Thyroid gland (tissue), 4 donors: Measurements from ENCODE around the gene TMEM201.

ENCODE experiments used
- CTCF ChIP-seq, 6 experiments: fragments of 200-600 bp in 3 of 6; fragments of 450-650 bp in 3 of 6; sonication (generic) in 3 of 6; IDR thresholded peaks; one replicate each; pipeline ENCODE4 v1.5.1; 2016 to 2019; ENCODE audit warnings: antibody characterized with exemption in 6 of 6, mild to moderate bottlenecking in 2 of 6, inconsistent platforms in 1 of 6, moderate library complexity in 1 of 6
- POLR2A ChIP-seq, 2 donors: fragments of 450-650 bp; IDR thresholded peaks; one replicate each; pipeline ENCODE4 v1.6.1; 2017; ENCODE audit warnings: antibody characterized with exemption in 2 of 2, mild to moderate bottlenecking in 2 of 2, moderate library complexity in 1 of 2

- no peak for TF ChIP-seq POLR2A (IDR thresholded peaks at IDR 0.05)
- TF ChIP-seq CTCF (IDR thresholded peaks at IDR 0.05): no peak
Observed at GRCh38 chr1:9544926-9545325, 43.8 kb upstream of the TMEM201 start.
